DMS79 treated with DMSO at 0.1 percent for 48 hours (cell line): ENCODE measurements around the gene RAB3B.
"Not testable (repeated sequence)": the region's sequence is repeated elsewhere in the genome, so short reads cannot be mapped to it uniquely, and the experiment has no call there.

Source experiments
- DNase-seq: peaks from one replicate; lab custom pipeline; 2025; lab: John Stamatoyannopoulos, UW

RAB3B gene

DNA sequence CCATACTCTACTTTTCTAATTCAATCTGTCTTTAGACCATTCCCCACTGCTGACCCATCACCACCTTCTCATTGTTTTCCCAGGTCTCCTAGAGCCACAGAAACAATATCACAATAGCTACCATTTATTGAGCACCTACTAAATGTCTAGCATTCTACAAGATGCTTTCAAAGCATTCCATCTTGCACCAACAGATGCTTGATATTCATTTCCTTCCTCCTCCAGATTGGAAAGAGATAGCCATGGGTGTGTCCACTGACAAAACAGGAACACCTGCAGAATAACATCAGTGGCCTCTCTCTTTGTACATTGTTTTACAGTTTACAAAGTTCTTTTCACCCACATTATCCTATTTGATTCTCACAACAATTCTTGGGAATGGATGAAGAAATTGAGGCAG, 2.2 kb downstream of the RAB3B start:
- DNase-seq = no peak

DNA sequence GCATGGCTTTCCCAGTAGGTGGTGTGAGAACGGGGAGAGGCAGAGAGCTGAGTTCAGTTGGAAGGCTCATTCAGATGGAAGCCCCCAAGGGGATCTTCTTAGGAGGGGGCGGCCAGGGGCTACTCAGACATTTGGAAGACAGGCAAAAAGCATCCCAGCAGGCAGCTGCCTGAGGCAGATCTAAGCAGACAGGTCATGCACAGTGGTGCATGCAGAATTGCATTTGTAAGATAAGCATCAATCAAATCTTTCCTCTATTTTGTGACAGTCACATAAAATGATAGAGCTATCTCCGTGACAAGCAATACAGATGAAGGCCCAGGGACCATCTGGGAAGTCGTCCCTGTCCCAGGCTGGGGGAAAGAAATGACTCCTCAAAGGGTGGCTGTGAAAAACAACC, 3.8 kb downstream of the RAB3B start:
- no peak for DNase-seq

GRCh38 chr1:51982161-51982560, 8.3 kb downstream of the RAB3B start:
- DNase-seq = no peak

DNA sequence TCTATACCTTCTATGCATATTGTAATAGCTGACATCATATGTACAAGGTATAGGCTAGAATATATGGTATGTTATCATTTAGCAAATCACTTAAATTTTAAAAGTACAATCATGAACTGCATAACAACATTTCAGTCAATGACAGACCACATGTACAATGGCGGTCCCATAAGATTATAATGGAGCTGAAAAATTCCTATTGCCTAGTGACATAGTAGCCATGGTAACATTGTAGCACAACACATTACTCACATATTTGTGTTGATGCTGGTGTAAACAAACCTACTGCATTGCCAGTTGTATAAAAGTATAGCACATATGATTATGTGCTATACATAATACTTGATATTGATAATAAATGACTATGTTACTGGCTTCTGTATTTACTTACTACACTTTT, 8.9 kb downstream of the RAB3B start:
- no peak for DNase-seq

DNA sequence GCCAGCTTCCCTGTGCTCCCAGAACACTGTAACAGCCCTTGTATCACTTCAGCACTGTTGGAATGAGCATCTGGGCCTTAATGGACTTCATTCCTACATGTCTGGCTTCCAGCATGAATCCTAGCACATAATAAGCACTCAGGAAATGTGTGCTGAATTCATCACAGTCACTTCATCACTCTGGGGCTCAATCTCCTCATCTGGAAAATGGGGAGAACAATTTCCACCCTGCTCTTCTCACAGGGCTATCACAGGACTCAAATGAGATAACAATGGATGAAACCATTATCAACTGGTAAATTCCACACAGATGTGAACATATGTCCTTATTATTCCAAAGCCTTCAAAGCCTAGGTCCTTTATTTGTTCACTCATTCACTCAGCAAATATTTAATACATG, 12.4 kb downstream of the RAB3B start:
- no peak for DNase-seq

GRCh38 chr1:51976846-51977602, 13.5 kb downstream of the RAB3B start:
- DNase-seq = no peak

DNA sequence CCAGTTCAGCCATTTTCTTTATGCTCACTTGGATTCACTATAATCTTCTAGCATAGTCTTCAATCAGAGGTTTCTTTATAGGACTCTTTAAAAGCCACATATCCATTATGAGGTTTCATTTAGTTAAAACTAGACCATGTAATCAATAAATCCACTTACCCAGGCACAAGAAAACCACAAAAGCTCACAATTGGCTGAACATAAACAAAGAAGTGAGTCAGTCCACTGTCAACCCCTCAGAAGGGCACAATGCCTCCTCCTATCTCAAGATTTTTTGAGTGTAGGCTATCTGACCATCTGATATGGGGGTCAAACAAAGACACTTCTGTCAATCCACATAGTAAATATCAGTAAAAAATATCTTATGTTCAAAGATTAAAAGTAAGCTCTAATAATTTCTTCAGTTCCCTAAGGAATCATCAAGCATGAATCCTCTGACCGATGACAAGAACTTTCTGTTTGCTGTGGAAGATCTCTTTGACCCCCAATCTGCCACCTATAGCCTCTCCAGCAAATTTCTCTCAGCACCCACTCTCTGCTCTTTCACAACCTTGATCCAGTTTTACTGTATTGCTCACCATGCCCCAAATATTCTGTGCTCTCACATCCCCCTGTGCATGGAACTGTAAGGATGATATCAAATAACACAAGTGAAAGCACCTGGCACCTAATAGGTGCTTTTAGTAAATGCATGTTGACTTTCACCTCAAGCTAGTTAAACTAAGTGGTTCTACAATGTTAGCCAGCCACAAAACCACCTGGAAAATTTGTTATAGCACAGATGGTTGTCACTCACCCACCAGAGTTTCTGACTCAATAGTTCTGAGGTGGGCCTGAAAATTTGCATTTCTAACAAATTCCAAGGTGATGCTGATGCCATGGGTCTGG, 16.7 kb downstream of the RAB3B start:
- DNase-seq = peak; percentile 93

DNA sequence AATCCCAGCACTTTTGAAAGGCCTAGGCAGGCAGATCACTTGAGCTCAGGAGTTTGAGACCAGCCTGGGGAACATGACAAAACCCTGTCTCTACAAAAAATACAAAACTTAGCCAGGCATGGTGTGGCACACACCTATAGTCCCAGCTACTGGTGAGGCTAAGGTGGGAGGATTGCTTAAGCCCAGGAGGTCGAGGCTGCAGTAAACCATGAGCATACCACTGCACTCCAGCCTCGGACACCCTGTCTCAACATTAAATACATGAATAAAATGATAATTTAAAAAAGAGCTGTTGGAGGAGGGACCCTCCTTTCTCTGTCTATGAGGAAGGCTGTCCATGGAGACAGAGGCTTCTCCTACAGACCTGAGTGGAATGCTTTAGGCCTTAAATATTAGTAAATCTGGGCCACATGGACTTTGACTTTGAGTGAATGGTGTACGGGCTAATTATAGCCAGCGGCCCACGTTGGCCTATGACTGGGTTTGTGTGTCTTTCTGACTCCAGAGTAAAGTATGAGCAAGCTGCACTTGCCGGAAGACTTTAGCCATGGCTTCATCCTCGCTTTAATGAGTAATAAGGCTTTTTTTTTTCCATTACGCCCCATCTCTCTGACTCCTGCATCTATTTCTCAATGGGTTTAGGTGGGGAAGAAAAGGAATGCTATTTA, 21.3 kb downstream of the RAB3B start:
- no peak for DNase-seq

GRCh38 chr1:51968632-51969031, 21.9 kb downstream of the RAB3B start:
- no peak for DNase-seq

DNA sequence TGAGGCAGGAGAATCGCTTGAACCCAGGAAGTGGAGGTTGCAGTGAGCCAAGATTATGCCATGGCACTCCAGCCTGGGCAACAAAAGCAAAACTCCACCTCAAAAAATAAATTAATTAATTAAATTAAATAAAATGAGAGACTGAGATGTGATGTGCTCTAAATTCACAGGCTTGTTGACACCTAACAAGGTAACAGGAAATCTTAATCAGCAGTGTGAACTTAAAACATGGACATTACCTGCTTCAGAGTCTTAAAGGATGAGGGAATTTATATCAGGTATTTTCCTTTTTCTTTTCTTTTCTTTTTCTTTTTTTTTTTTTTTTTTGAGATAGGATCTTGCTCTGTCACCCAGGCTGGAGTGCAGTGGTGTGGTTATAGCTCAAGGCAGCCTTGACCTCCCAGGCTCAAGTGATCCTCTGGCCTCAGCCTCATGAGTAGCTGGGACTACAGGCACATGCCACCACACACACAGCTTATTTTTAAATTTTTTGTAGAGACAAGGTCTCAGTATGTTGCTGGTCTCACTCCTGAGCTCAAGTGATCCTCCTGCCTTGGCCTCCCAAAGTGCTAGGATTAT, 23.2 kb downstream of the RAB3B start:
- not testable (repeated sequence) for DNase-seq

DNA sequence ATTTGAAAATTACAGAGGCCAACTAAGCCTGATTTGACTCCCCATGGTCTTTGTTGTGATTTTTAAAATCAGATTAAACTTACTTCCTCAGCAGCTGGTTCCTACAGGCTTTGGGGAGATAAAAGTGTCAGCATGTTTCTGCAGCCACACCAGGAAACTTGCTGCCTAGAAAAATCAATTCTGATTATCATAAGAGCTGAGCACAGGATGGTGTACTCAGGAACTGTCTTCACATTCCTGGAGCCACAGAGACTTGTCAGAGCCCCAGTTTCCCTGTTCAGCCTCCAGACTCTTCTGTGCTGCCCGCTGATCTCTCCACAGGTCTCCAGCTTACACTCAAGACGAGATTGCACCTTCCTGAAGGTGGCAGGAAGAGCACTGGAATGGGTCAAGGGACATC, 23.9 kb downstream of the RAB3B start:
- no peak for DNase-seq

DNA sequence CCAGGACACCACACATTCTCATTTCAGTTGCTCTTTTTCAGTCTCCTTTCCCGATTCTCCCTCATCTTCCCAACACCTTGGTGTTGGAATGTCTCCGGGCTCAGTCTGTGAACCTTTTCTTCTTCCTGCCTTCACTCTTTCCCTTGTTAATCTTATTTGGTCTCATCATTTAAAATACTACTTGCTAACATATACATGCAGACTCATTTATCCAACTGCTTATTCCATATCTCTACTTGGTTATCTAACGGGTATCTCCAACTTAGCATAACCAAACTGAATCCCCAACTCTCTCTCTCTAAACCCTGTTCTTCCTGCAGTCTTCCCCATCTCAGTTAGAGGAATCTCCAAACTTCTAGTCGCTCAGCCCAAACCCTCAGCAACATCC, 26.2 kb downstream of the RAB3B start:
- DNase-seq = no peak

DNA sequence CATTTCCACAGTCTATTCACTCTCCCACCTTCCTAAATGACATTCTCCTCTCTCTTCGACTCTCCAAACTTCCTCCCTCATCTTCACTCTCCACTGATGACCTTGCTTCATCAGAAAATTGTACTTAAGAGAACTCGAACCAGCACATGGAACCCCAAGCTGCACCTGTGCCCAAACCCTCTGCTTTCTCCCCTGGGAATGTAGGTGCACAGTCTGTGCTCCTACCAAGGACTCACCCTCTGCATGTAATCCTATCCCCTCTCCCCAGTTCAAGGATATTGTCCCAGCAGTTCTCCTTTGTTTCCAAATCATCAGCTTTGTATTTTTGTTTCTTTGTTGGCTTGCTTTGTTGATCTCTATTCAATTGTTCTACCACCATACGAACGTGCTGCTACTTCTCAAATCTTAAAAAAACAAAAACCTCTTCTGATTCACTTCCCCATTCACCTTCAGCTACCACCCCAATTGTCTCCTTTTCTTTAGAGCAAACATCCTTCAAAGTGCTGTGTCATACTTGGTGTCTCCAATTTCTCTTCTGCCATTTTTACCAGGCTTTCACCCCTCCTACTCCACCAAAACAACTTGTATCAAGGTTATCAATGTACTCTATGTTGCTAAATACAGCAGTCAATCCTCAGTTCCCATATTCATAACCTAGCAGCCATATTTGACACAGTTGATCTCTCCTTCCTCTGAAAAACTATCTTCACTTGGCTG, 26.8 kb downstream of the RAB3B start:
- DNase-seq = peak; percentile 50

GRCh38 chr1:51962486-51963356, 27.8 kb downstream of the RAB3B start:
- no peak for DNase-seq

- DNase-seq = no peak
Measured at GRCh38 chr1:51961954-51962353, 28.5 kb downstream of the RAB3B start.

DNA sequence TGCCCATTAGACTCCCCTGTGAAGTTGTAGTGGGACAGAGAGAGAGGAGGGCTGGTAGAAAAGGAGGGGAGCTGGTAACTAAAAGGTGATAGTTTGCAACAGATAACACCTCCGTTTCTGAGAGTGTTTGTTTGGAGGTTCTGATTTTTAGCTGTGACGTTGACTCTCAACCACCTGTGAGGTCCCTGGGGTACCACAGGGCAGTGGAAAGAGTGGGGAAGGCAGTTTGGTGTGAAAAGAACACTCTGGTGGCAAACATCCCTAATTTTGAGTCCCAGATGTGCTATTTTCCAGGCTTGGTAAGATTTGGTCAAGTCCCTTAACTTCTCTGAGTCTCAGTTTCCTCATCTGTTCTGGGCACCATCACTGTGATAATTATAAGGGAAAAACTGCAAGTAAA, 29.3 kb downstream of the RAB3B start:
- no peak for DNase-seq

DNA sequence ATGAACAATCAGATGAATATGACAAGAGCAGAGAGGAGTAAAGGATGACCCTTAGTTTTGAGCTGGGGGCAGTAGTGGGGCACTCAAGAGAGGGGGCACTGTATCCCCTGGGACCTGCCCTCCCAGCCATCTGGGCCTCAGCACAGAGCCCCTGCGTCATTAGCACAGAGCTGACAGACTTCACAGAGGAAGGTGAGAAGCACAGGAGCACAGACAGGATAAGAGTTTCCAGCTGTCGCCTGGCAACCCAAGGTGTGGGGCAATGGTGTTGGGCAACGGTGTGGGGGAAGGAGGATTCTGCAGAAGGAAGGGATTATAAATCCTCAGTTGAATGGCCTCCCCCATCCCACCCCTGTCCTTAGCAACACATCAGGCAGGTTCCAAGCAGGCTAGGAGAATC, 30.2 kb downstream of the RAB3B start:
- no peak for DNase-seq

DNA sequence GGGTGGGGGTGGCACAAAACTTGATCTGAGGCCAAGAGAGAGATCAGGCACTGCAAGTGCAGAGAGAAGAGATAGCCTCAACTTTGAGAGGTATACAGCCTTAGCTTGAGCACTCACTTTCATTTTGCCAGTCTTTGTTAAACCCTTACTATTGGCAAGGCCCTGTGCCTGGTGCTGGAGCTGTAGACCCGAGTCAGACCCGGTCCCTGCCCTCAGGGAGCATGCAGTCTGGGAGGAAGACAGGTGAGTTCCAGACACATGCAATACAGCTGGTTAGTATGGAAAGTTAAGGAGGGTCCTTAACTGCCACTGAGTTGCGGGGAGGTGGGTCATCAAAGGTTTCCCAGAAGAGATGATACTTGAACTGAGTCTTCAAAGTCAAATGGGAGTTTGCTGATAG, 31.7 kb downstream of the RAB3B start:
- DNase-seq = no peak

- peak; percentile 59 for DNase-seq
Measured at GRCh38 chr1:51957618-51958017, 32.9 kb downstream of the RAB3B start.
